NCI-H2107 (cell line): ENCODE data around the gene CDH23.

Experiments used
- DNase-seq: peaks from one replicate; lab custom pipeline; 2025; lab: John Stamatoyannopoulos, UW

The CDH23 gene

GRCh38 chr10:71423250-71423649 lies 26.5 kb downstream of the CDH23 start:
- no peak for DNase-seq

- DNase-seq = no peak
Observed at GRCh38 chr10:71423901-71424300, 27.2 kb downstream of the CDH23 start.

GRCh38 chr10:71424496-71425194 lies 27.9 kb downstream of the CDH23 start:
- DNase-seq = no peak

DNA sequence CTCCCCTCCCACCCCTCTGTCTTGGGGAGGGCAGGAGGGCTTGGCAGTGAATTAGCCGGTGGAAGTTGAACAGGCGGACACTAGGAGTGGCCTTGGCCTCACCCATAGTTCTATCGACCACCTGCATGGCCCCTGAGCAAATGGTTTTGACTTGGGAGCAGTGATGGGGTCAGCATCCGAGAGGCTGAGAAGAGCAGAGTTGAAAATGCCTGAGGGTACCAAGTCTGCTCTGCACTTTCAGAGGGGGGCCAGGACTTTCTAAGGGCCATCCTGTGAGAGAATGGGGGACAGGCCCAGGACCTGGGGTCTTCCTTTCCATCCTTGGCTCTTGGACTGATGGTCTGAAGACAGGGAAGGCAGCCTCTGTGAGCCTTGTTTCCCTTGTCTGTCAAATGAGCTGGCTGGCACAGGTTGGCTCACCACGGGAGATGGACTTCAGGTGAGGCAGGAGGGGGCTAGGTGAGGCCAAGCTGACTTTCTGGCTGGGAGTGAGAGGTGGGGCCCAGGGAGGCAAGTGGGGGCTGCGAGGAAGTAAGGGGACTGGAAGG lies 29.4 kb downstream of the CDH23 start:
- DNase-seq = no peak

DNA sequence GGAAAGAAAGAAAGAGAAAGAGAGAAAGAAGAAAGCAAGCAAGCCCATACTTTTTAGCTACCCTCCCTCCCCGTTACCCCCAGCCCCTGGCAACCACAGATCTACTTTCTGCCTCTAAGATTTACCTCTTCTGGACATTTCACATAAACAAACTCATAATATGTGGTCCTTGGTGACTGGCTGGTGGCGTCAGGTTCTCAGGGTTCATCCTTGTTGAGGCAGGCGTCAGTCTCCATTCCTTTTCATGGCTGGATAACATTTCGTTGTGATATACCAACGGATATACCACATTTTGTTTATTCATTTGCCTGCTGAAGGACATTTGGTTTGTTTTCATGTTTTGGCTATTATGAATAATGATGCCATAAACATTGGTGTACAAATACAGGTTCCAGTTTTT lies 30.5 kb downstream of the CDH23 start:
- DNase-seq = no peak

- no peak for DNase-seq
Observed at GRCh38 chr10:71429304-71429703, 32.6 kb downstream of the CDH23 start.

- no peak for DNase-seq
Observed at GRCh38 chr10:71429929-71430328, 33.2 kb downstream of the CDH23 start.

GRCh38 chr10:71431239-71432100 lies 34.8 kb downstream of the CDH23 start:
- DNase-seq = no peak

- no peak for DNase-seq
Observed at GRCh38 chr10:71432101-71432905, 35.6 kb downstream of the CDH23 start.

DNA sequence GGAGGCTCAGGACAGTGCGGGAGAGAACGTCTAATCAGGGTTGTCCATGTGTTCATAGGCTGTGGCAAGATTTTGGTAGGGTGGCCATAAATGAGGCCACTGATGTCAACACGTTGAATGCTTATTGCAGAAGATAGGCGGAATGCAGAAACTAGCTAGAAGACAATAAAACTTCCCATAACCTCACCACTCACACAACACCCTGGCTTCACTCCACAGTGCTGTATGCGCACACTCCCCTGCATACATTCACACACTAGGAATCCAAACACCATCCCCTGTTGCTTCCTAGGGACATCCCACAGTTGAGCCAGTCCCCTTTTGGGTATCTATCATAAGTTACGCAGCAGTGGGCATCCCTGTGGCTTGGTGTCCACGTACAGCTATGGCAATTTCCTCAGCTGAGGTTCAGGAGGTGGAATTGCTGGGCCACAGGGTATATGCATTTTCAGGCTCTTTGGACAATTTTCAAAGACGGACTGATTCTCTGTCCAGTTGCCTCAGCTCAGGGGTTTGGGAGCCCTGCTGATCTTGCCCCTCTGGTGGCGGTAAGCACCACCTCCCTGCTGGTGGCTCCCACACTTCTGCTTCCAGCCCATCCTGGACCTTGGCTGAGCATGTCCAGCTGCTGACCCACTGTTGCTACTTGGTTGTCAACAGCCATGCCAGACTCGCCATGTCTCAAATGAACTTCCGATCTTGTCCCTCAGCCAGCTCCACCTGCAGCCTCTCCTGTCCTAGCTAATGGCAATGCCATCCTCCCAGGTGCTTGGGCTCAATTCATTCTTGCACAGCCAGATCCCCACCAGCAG lies 36.4 kb downstream of the CDH23 start:
- no peak for DNase-seq

- DNase-seq = no peak
Observed at GRCh38 chr10:71433768-71434744, 37.3 kb downstream of the CDH23 start.

DNA sequence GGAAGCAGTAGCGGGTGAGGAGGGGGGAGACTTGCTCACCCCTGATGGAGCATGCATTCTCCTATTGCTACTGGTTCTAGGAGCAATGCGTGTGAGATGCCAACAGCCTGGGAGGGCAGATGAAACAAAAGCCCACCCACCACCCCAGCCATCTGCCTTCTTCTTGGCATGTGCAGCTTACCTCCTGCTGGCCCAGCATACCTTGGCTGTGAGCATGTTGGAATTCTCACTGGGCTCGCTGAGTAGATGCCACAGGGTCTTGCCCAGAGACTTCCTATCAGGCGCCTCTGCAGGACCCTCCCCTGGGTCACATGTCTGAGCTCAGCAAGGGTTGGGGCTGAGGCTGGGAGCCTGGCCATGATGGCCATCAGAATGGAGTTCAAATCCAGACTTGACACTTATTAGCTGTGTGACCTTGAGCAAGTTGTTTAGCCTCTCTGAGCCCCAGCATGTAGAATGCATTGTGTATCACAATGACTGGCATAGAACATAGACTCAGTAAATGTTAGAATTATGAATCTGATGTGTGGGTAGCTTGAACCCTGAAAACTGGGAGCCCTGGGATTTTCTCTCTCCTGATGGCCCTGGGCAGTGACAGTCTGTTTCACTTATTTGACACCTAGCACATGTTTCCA lies 38.2 kb downstream of the CDH23 start:
- DNase-seq = no peak

- no peak for DNase-seq
Observed at GRCh38 chr10:71435571-71436267, 39.0 kb downstream of the CDH23 start.

DNA sequence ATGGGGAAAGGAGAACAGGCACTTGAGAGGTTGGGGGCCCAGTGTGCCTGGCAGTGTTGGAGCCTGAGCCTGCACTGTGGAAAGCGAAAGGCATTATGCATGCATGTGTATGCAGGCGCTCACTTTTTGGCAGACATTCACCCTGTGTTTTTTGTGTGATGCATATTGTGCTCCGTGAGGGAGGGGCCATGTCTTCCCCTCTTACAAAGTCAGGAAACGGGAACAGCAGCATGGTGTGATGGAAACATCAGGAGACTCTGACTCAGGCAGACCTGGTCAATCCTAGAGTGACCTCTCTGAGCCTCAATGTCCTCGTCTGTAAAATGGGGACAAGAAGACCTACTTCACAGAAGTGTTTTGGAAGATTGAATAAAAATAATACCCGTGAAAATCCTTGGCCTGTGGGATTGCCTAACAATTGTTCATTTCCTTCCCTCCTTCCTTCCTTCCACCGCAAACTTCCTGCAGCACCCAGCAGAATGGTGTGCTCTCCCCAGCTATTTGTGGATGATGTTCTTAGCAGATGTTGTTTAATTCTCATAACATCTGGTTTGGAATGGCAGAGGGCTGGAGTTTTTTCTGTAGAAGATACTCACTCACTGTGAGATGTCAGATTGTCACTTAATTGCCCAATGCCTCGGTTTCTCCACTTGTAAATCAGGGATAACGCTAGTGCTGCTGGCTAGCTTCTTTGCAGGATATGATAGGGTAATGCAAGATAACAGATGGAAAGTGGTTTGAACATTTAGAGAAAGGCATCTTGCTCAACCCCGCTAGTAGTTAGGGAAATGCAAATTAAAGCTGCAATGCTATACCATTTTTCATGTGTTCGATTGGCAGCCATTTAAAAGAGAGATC lies 39.8 kb downstream of the CDH23 start:
- no peak for DNase-seq

DNA sequence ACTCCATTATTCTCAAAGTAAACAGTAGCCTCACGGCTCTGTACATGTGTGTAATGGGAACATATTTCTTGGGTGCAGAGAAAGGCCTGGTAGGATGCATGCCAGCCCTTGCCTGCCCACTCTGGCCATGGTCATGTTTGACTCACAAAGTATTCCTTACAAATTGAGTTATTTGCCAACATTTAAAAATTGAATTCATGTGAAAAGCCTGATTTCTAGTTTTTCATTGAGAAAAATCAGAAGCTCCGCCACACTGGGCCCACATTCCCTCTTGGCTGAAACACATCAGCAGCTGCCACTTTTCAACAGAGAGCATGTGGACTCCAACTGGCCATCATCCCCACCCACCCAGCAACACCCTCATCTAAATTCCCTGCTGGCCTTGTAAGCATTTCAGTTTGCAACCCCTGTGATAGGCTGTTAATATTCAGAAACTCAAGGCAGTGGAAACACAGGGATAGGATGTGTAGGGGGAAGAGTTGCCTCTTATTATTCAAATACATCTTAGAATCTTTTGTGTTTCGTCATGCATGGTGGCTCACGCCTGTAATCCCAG lies 40.9 kb downstream of the CDH23 start:
- DNase-seq = no peak

GRCh38 chr10:71438761-71439160 lies 42.0 kb downstream of the CDH23 start:
- DNase-seq = no peak

- no peak for DNase-seq
Observed at GRCh38 chr10:71439670-71440425, 43.1 kb downstream of the CDH23 start.
